GM10248 (cell line): ENCODE results near the gene CAPN14.

Source experiments
- CTCF ChIA-PET: fragments of 300-600 bp; sonication (Branson Sonifier 250); formaldehyde crosslinking; extraction: SDS; loops from one replicate; lab custom pipeline; 2021; ENCODE audit warnings: antibody characterized with exemption; lab: Yijun Ruan, JAX
- POLR2A ChIA-PET: fragments of 350-650 bp; sonication (Branson Sonifier 250); formaldehyde crosslinking; extraction: SDS; loops from one replicate; lab custom pipeline; 2020; ENCODE audit warnings: antibody characterized with exemption; lab: Yijun Ruan, JAX
- DNase-seq: peaks from one replicate; pipeline ENCODE4 v3.0.0; 2012; ENCODE audit errors: extremely low spot score
- CTCF ChIP-seq: IDR thresholded peaks from 2 replicates; pipeline ENCODE4 v1.5.1; 2012; ENCODE audit warnings: mild to moderate bottlenecking, low read depth; ENCODE audit errors: extremely low read depth, missing control alignments, control extremely low read depth

The CAPN14 gene

GRCh38 chr2:31134480-31134879, 82.8 kb downstream of the CAPN14 start:
- CTCF ChIA-PET, result interaction anchor here (1.9 to 2.1 kb wide), 2 partner anchors 10 to 423 kb away, joined by 5 to 6 read pairs; no protein-coding TSS in a partner anchor
- TF ChIP-seq CTCF, result no peak
- no peak for DNase-seq
- POLR2A ChIA-PET, result no interaction called here

- no peak for DNase-seq
- TF ChIP-seq CTCF, result no peak
- CTCF ChIA-PET, result interaction anchor here (1.9 to 2.1 kb wide), 2 partner anchors 12 to 421 kb away, joined by 5 to 6 read pairs; no protein-coding TSS in a partner anchor
- POLR2A ChIA-PET, result no interaction called here
These were observed 84.5 kb downstream of the CAPN14 start for GRCh38 chr2:31132786-31133185.

GRCh38 chr2:31131871-31132270, 85.4 kb downstream of the CAPN14 start:
- no peak for DNase-seq
- TF ChIP-seq CTCF, result no peak
- ChIA-PET CTCF (no interaction called here), POLR2A (no interaction called here)

GRCh38 chr2:31129375-31130171, 87.7 kb downstream of the CAPN14 start:
- ChIA-PET POLR2A (no interaction called here), CTCF (interaction anchor here (1.3 kb wide), 1 partner anchor 41 kb away, joined by 4 read pairs; no protein-coding TSS in a partner anchor)
- no peak for DNase-seq
- no peak for TF ChIP-seq CTCF

GRCh38 chr2:31127931-31128330, 89.4 kb downstream of the CAPN14 start:
- CTCF ChIA-PET, result no interaction called here

More at GRCh38 chr2:31127931-31128330, 89.4 kb downstream of the CAPN14 start:
- POLR2A ChIA-PET, result no interaction called here
- DNase-seq, result no peak
- TF ChIP-seq CTCF, result no peak
